ENCODE measurements around the gene GRIPAP1.
A peak's percentile ranks its signal among the peaks of the same experiment; 100 is the strongest.

GRIPAP1 gene

DNA sequence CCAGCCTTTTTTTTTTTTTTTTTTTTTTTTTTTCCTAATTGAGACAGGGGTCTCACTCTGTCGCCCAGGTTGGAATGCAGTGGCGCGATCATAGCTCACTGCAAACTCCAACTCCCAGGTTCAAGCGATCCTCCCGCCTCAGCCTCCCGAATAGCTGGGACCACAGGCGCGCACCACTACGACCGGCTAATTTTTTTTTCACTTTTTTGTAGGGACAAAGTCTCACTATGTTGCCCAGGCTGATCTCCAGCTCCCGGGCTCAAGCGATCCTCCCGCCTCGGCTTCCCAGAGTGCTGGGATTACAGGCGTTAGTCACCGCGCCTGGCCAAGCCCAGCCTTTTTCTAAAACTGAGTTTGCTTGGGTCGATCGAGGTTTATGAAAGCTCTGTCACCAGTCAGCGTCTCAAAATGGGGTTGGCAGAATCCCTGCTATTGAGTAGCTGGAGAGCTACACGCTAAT is 43.4 kb downstream of the GRIPAP1 start:
- DNase-seq (ENCODE audit: low read depth): no peak

DNA sequence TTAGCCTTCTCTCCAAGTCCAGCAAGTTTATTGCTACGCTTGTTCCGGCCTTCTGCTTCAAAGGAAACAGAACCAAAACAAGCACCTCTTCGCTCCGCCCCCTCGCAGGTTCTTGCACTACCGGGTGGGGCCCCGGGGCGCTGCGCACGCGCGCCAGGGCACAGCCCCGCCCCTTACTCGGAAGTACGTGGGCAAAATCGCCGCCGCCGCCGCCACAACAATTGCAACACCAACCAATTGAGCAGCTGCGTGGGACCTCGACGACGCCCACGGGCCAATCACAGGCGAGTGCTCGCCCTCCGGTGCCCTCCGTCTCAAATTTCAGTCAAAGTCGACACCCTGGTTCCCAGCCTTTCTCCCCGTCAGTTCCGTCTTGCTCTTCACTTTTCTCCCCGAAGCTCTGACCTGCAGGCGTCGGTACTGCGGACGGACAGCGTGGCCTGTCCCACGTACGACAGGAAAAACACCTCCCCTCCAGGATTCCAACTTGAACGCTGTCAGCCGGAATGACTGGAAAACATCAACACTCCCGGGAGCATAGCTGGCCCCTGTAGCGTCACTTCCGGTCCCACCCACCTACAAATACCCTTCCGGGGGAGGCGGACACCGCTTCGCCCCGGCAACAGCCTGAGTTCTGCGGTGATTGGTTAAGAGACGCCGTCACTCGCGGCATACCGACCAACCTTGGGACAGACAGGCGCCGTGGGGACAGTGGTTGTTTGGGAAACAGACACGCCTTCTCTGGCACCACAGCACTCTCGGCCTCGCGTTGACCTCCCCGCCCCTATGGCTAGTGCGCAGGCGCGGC is 44.0 kb downstream of the GRIPAP1 start:
- peak; percentile 85 for DNase-seq (ENCODE audit: low read depth)

GRCh38 chrX:48957477-48957826 is 44.6 kb downstream of the GRIPAP1 start, which contains the start of gene OTUD5:
TSS of gene OTUD5 (minus strand) at chrX:48957607. CDS start at chrX:48957570, 37 bp downstream.
- DNase-seq (ENCODE audit: low read depth): no peak

GRCh38 chrX:48956728-48957414 is 45.2 kb downstream of the GRIPAP1 start:
- DNase-seq (ENCODE audit: low read depth): no peak

- no peak for DNase-seq (ENCODE audit: low read depth)
Measured at GRCh38 chrX:48948589-48948988, 53.5 kb downstream of the GRIPAP1 start.

DNA sequence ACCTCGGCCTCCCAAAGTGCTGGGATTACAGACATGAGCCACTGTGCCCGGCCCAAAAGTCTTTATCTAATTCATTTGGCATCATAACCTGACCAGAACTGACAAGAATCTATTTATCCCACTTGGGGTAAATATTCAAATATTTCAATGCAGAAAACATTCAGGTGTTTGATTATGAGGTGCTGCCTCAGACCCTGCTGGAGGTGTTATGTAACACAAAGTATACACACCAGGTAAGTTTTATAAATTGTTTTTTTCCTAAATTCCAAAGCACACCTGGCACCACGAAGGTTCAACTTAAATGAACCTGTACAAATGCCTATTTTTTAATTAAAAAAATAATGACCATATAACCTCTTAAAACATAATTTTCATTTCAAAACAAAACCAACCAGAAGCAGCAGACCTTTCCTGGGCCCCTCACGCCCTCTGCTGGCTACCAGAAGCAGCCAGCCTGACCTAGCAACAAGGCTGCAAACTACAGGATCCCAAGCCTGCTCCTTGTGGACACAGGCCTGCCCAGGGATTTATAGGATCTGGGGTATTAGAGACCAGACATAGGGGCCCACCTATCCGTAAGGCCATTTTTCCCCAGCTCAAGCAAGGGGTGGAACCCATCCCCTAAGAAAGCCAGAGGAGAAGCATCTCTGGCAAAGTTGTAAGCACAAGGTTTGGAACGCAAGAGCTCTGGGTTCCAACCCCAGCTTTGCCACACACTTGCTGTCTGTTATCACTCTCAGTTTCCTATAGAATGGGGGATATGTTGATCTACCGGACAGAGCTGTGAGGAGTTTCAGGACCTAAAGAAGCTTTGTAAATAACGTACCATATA is 56.3 kb downstream of the GRIPAP1 start:
- DNase-seq (ENCODE audit: low read depth): no peak

- DNase-seq (ENCODE audit: low read depth): no peak
Measured at GRCh38 chrX:48942895-48943294, 59.2 kb downstream of the GRIPAP1 start.

DNA sequence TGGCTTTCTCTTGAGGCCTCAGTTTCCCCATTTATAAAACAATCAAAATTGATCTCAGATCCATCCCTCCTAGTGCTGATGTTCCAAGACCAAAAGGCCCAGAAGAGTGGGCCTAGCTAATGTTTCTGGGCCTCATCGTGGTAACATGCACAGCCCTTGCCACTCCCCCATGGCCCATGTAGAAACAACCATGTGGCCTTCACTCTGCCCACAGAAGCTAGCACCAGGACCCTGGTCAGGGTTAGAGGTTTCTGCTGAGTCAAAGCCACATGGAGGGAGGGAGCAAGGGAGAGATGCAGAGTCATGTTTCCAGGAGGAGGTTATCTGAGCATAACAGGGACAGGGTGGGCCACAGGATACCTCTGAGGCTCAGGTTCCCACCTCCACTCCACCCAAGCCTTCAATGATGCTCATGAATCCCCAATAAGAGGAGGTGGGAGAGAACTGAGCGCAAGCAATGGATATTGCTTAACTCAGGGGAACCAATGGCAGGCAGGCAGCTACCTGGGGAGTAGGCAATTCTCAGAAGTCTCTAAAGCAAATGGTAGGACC is 61.6 kb downstream of the GRIPAP1 start:
- DNase-seq (ENCODE audit: low read depth): no peak

GRCh38 chrX:48939524-48940228 is 62.4 kb downstream of the GRIPAP1 start:
- no peak for DNase-seq (ENCODE audit: low read depth)

DNA sequence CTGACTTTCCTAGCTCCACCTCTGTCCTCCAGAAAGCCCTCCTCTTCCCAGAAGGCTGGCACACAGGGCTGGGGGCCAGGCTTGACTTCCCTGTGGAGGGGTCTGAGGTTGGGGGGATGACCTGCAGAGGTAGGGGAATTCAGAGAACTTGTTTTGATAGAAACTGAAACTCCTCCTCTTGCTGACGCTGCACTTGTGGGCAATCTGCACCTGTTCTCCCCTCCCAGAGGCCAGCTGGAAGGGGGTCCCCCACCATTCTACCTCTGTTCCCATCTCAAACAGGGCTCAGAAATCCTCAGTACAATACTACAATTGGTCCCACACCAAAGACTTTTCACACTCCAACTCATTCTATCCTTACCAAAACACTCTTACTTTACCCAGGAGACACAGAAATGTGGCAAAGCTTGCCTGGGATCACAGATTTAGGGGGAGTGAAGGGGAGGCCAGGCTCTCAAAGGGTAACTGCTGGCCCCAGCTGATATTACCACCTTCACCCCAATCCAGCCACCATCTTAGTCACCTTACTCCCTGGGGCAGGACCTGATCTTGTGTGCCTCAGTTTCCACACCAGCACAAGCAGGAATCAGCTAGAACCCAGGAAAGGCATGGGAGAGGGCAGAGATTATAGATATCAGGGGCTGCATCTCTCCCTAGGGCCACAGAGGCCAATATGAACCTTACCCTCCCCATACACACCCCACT is 63.2 kb downstream of the GRIPAP1 start:
- DNase-seq (ENCODE audit: low read depth): no peak

- DNase-seq (ENCODE audit: low read depth): no peak
Measured at GRCh38 chrX:48937054-48937907, 64.8 kb downstream of the GRIPAP1 start.

DNA sequence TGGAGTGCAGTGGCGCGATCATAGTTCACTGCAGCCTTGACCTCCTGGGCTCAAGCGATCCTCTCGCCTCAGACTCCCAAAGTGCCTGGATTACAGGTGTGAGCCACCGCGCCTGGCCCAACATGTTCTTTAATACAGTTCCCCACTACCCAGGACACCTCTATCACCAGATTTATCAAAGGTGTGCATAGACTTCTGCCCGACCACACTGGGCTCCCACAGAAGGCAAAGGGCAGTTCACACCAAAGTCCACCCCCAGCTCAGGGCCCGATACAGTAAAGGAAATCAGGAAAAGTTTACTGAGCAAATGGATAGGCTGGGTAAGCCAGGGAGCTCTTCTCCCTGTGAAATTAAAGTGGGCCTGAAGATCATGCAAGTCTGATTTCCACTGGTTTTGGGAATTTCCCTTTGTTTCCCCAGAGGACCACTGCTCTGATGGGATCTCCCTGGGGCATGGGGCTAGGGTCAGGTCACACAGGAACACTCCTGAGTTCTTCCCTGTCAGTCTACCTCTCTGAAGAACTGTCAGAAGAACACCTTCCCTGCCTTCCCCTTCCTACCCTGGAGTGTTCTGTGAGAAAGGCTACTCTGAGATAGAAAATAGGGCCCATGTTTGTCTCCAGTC is 65.5 kb downstream of the GRIPAP1 start:
- DNase-seq (ENCODE audit: low read depth): no peak

GRCh38 chrX:48935301-48935670 is 66.8 kb downstream of the GRIPAP1 start:
- no peak for DNase-seq (ENCODE audit: low read depth)

- no peak for DNase-seq (ENCODE audit: low read depth)
Measured at GRCh38 chrX:48934581-48935300, 67.3 kb downstream of the GRIPAP1 start.

- no peak for DNase-seq (ENCODE audit: low read depth)
Measured at GRCh38 chrX:48933757-48934156, 68.3 kb downstream of the GRIPAP1 start.

DNA sequence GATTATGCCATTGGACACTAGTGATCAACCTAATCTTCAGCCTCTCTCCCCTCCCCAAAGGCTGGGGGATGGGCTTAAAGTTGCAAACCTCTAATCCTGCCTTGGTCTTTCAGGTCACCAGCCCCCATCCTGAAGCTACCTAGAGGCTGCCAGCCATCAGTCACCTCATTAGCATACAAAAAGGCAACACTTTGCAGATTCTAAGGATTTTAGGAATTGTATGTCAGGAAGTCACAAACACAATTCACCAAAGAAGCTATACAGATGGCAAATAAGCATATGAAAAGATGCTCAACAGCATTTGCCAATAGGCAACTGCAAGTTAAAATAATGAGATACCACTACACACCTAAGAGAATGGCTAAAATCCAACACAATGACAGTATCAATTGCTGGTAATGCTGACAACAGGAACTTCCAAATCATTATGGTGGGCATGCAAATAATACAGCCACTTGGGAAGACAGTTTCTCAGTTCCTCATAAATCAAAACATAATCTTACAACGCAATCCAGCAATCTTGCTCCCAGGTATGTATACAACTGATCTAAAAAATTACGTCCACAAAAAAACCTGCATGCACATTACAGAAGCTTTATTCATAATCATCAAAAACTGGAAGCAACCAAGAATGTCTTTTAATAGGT is 74.2 kb downstream of the GRIPAP1 start:
- no peak for DNase-seq (ENCODE audit: low read depth)

GRCh38 chrX:48927123-48927522 is 74.9 kb downstream of the GRIPAP1 start:
- no peak for DNase-seq (ENCODE audit: low read depth)

DNA sequence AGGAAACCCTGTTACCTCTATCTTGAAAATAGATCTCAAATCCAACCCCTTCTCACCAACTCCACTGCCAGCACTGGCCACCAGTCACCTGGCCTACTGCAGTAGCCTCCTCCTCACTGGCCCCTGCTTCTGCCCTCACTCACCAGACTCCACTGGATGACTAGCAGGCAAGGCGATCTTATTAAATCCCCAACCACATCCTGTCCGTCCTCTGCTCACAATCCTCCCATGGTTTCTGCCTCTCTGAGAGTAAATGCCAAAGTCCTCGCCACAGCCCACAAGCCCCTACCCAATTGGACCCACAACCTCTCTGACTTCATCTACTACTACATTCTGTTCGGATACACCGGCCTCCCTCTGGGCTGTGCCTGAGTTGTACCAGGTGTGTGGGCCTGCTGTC is 77.8 kb downstream of the GRIPAP1 start:
- DNase-seq (ENCODE audit: low read depth): no peak

Data from HS-27A (cell line).